Activated effector memory CD4-positive, alpha-beta T cell treated with anti-CD3 and anti-CD28 coated beads, Interleukin-2, amount 50 U/mL, for 16 hours (primary cell): ENCODE results near the gene PKIB.
"Not testable (repeated sequence)": the region's sequence is repeated elsewhere in the genome, so short reads cannot be mapped to it uniquely, and the experiment has no call there.

Experiments
- DNase-seq: peaks from one replicate; pipeline ENCODE4 v3.0.0-alpha.2; 2020

PKIB gene

GRCh38 chr6:122712448-122713137 lies 102.4 kb downstream of the PKIB start:
- DNase-seq = no peak

- no peak for DNase-seq
Observed at GRCh38 chr6:122713138-122713537, 102.9 kb downstream of the PKIB start.

- no peak for DNase-seq
Observed at GRCh38 chr6:122714059-122714458, 103.9 kb downstream of the PKIB start.

GRCh38 chr6:122715725-122716124 lies 105.5 kb downstream of the PKIB start:
- no peak for DNase-seq

GRCh38 chr6:122717350-122717749 lies 107.1 kb downstream of the PKIB start:
- DNase-seq = no peak

- DNase-seq = no peak
Observed at GRCh38 chr6:122718616-122719015, 108.4 kb downstream of the PKIB start.

- no peak for DNase-seq
Observed at GRCh38 chr6:122719176-122719575, 109.0 kb downstream of the PKIB start.

- DNase-seq = no peak
Observed at GRCh38 chr6:122722746-122723145, 112.5 kb downstream of the PKIB start.

- no peak for DNase-seq
Observed at GRCh38 chr6:122726649-122727048, 116.4 kb downstream of the PKIB start.

- no peak for DNase-seq
Observed at GRCh38 chr6:122727244-122727643, 117.0 kb downstream of the PKIB start.

GRCh38 chr6:122730334-122730733 lies 120.1 kb downstream of the PKIB start:
- DNase-seq = no peak

- DNase-seq = no peak
Observed at GRCh38 chr6:122730775-122731386, 120.7 kb downstream of the PKIB start.

GRCh38 chr6:122733259-122733658 lies 123.1 kb downstream of the PKIB start:
- no peak for DNase-seq

GRCh38 chr6:122734529-122735395 lies 124.6 kb downstream of the PKIB start:
- DNase-seq = no peak

GRCh38 chr6:122735582-122735981 lies 125.4 kb downstream of the PKIB start:
- no peak for DNase-seq

GRCh38 chr6:122736163-122736562 lies 126.0 kb downstream of the PKIB start:
- no peak for DNase-seq

- DNase-seq = no peak
Observed at GRCh38 chr6:122736616-122737015, 126.4 kb downstream of the PKIB start.

GRCh38 chr6:122740091-122740490 lies 129.9 kb downstream of the PKIB start:
- DNase-seq = no peak

- no peak for DNase-seq
Observed at GRCh38 chr6:122740936-122741335, 130.7 kb downstream of the PKIB start.

GRCh38 chr6:122744247-122744646 lies 134.0 kb downstream of the PKIB start:
- not testable (repeated sequence) for DNase-seq

- not testable (repeated sequence) for DNase-seq
Observed at GRCh38 chr6:122744856-122745255, 134.7 kb downstream of the PKIB start.

GRCh38 chr6:122746688-122747087 lies 136.5 kb downstream of the PKIB start:
- no peak for DNase-seq

GRCh38 chr6:122747573-122747972 lies 137.4 kb downstream of the PKIB start:
- no peak for DNase-seq

- not testable (repeated sequence) for DNase-seq
Observed at GRCh38 chr6:122748945-122749344, 138.7 kb downstream of the PKIB start.
